GM23248 (cell line): Measurements from ENCODE around the gene MOV10L1.

Source experiments
- EZH2 ChIP-seq: fragments of 200-600 bp; sonication (generic); IDR thresholded peaks from 2 replicates; pipeline ENCODE4 v1.6.1; 2018; ENCODE audit warnings: antibody characterized with exemption, mild to moderate bottlenecking; ENCODE audit not compliant: insufficient read depth, poor library complexity, severe bottlenecking
- EZH2phosphoT487 ChIP-seq: fragments of 200-600 bp; sonication (generic); IDR thresholded peaks from 2 replicates; pipeline ENCODE4 v1.6.1; 2018; ENCODE audit warnings: antibody characterized with exemption, moderate library complexity, mild to moderate bottlenecking, low read depth; ENCODE audit not compliant: insufficient read depth

GRCh38 chr22:50048061-50048765 is 41.6 kb upstream of the MOV10L1 start:
- TF ChIP-seq EZH2 (no peak), EZH2phosphoT487 (no peak)
